Mammary epithelial cell (primary cell): ENCODE measurements around the gene HHATL.

Source experiments
- CTCF ChIP-seq, 2 donors: IDR thresholded peaks in 1 of 2; conservative IDR thresholded peaks in 1 of 2; 2 replicates each; pipeline ENCODE4 v1.5.1; 2011 to 2012; ENCODE audit warnings: inconsistent platforms in 2 of 2, low read length in 2 of 2, mild to moderate bottlenecking in 2 of 2, control low read depth in 1 of 2, low read depth in 1 of 2; ENCODE audit not compliant: insufficient read depth in 1 of 2; ENCODE audit errors: extremely low read depth in 1 of 2
- EZH2 ChIP-seq: IDR thresholded peaks from 2 replicates; pipeline ENCODE4 v1.6.1; 2012; ENCODE audit warnings: low read length, inconsistent platforms, borderline replicate concordance

GRCh38 chr3:42730294-42730693 is 27.7 kb upstream of the HHATL start:
- TF ChIP-seq CTCF (conservative IDR thresholded peaks at IDR 0.05 in 1 of 2, IDR thresholded peaks at IDR 0.05 in 1 of 2; ENCODE audit: extremely low read depth in 1 of 2, insufficient read depth in 1 of 2, low read depth in 1 of 2, low read length in 2 of 2) = no peak
- no peak for TF ChIP-seq EZH2
